HepG2 (cell line): ENCODE results near the gene MLX. TPM values are rescaled to one million over a fixed set of nuclear protein-coding genes. Genes with fewer than 3 reads are reported as not detected.

ENCODE experiments used
- KLF12 ChIP-seq: sonication (generic); formaldehyde crosslinking; IDR thresholded peaks from 2 replicates; pipeline ENCODE4 v1.4.0; 2020; ENCODE audit warnings: missing genetic modification reagents, borderline replicate concordance
- NAIF1 ChIP-seq: sonication (generic); formaldehyde crosslinking; IDR thresholded peaks from 2 replicates; pipeline ENCODE4 v1.5.0; 2020; ENCODE audit warnings: mild to moderate bottlenecking, missing genetic modification reagents, borderline replicate concordance
- PTBP1 ChIP-seq: fragments of 200-400 bp; formaldehyde crosslinking; IDR thresholded peaks from 2 replicates; pipeline ENCODE4 v1.6.1; 2018; ENCODE audit warnings: low read length, low read depth; ENCODE audit not compliant: poor library complexity, severe bottlenecking
- RXRB ChIP-seq: IDR thresholded peaks from 2 replicates; pipeline ENCODE4 v1.6.1; 2016; ENCODE audit warnings: borderline replicate concordance, missing genetic modification reagents, missing compliant biosample characterization
- TCF12 ChIP-seq, 2 experiments: fragments of 450-650 bp in 1 of 2; sonication (generic) in 1 of 2; formaldehyde crosslinking in 1 of 2; IDR thresholded peaks; 2 replicates each; pipeline versions ENCODE4 v1.6.1 to v1.8.0; 2017 to 2022; ENCODE audit warnings: antibody characterized with exemption in 1 of 2, mild to moderate bottlenecking in 1 of 2, missing genetic modification reagents in 1 of 2, moderate library complexity in 1 of 2
- ZC3H13 ChIP-seq: sonication (generic); formaldehyde crosslinking; IDR thresholded peaks from 2 replicates; pipeline ENCODE4 v1.8.1; 2023; ENCODE audit warnings: mild to moderate bottlenecking, missing genetic modification reagents, moderate library complexity
- ZFX ChIP-seq: sonication (generic); formaldehyde crosslinking; IDR thresholded peaks from 2 replicates; pipeline ENCODE4 v1.4.0; 2020; ENCODE audit warnings: mild to moderate bottlenecking, low read depth, missing genetic modification reagents, moderate library complexity
- ZNF496 ChIP-seq: sonication (generic); formaldehyde crosslinking; IDR thresholded peaks from 2 replicates; pipeline ENCODE4 v1.8.1; 2023; ENCODE audit warnings: mild to moderate bottlenecking, moderate library complexity, missing genetic modification reagents; ENCODE audit not compliant: insufficient replicate concordance
- ZNF629 ChIP-seq: sonication (generic); formaldehyde crosslinking; conservative IDR thresholded peaks from 2 replicates; pipeline ENCODE4 v1.5.0; 2020; ENCODE audit warnings: missing genetic modification reagents
- polyA plus RNA-seq, 8 experiments: library from polyadenylated mRNA; depleted of rRNA in 3 of 8; stranded (reverse) in 7 of 8; unstranded in 1 of 8; fragments of >200 nt; fragmentation: Illumina TruSeq in 4 of 8; extraction: Trizol in 4 of 8; gene quantifications; 2 replicates each; pipeline versions ENCODE4 v1.2.1 to v1.2.3, GENCODE V29; 2011 to 2016; ENCODE audit warnings: low read depth in 4 of 8, missing spikeins in 1 of 8, mixed read lengths in 1 of 8; ENCODE audit not compliant: insufficient read depth in 1 of 8
- total RNA-seq, 5 experiments: library from RNA; depleted of rRNA; stranded (reverse); fragments of >200 nt; fragmentation: Illumina TruSeq; extraction: Trizol; gene quantifications; 2 replicates each; pipeline ENCODE4 v1.2.3, GENCODE V29; 2016; ENCODE audit warnings: low read depth in 1 of 5
- TF ChIP-seq, protein P1 (sequence below): sonication (generic); formaldehyde crosslinking; IDR thresholded peaks from 2 replicates; pipeline ENCODE4 v1.9.0; 2021; ENCODE audit warnings: missing genetic modification reagents, mild to moderate bottlenecking, borderline replicate concordance
- TF ChIP-seq, protein P2 (sequence below): sonication (generic); formaldehyde crosslinking; IDR thresholded peaks from 2 replicates; pipeline ENCODE4 v1.5.1; 2020; ENCODE audit warnings: mild to moderate bottlenecking, missing genetic modification reagents, borderline replicate concordance
- TF ChIP-seq, protein P3 (sequence below): sonication (generic); formaldehyde crosslinking; IDR thresholded peaks from 2 replicates; pipeline ENCODE4 v1.5.1; 2020; ENCODE audit warnings: mild to moderate bottlenecking, missing genetic modification reagents
- TF ChIP-seq, protein P4 (sequence below): sonication (generic); formaldehyde crosslinking; IDR thresholded peaks from 2 replicates; pipeline ENCODE4 v1.9.0; 2021; ENCODE audit warnings: missing genetic modification reagents, mild to moderate bottlenecking, borderline replicate concordance

MLX gene
- total and polyA plus RNA-seq, 2 of the 13 experiments (the other 11 are each of a cell fraction or from before 2014, with no cell fraction given): 38.9 to 74.4 TPM

DNA sequence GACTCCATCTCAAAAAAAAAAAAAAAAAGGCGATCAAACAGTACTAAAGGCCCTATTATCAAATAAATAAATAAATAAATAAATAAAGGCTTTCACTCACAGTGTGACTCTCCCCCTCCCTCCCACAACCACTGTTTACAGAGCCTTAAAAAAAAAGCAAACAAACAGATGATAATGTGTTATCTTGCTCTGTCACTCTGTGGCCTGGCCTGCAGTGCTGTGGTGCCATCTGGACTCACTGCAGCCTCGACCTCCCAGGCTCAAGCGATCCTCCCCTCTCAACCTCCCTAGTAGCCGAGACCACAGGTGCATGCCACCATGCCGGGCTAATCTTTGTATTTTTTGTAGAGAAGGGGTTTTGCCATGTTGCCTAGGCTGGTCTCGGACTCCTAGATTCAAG is 39.0 kb upstream of the MLX start (continued):
- TF ChIP-seq, protein P1, sequence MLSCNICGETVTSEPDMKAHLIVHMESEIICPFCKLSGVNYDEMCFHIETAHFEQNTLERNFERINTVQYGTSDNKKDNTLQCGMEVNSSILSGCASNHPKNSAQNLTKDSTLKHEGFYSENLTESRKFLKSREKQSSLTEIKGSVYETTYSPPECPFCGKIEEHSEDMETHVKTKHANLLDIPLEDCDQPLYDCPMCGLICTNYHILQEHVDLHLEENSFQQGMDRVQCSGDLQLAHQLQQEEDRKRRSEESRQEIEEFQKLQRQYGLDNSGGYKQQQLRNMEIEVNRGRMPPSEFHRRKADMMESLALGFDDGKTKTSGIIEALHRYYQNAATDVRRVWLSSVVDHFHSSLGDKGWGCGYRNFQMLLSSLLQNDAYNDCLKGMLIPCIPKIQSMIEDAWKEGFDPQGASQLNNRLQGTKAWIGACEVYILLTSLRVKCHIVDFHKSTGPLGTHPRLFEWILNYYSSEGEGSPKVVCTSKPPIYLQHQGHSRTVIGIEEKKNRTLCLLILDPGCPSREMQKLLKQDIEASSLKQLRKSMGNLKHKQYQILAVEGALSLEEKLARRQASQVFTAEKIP: no peak
- TF ChIP-seq PTBP1 (no peak), ZNF629 (CRISPR knock-in tag) (no peak), KLF12 (CRISPR knock-in tag) (no peak), ZNF496 (CRISPR knock-in tag) (no peak), RXRB (CRISPR knock-in tag) (no peak; the same call in 1 of the 2 replicates), TCF12 (IDR thresholded peaks at IDR 0.05) (no peak), TCF12 (CRISPR knock-in tag; IDR thresholded peaks at IDR 0.05) (no peak), NAIF1 (CRISPR knock-in tag) (no peak), ZFX (CRISPR knock-in tag) (peak; percentile 41), ZC3H13 (CRISPR knock-in tag) (no peak)
- TF ChIP-seq, protein P2, sequence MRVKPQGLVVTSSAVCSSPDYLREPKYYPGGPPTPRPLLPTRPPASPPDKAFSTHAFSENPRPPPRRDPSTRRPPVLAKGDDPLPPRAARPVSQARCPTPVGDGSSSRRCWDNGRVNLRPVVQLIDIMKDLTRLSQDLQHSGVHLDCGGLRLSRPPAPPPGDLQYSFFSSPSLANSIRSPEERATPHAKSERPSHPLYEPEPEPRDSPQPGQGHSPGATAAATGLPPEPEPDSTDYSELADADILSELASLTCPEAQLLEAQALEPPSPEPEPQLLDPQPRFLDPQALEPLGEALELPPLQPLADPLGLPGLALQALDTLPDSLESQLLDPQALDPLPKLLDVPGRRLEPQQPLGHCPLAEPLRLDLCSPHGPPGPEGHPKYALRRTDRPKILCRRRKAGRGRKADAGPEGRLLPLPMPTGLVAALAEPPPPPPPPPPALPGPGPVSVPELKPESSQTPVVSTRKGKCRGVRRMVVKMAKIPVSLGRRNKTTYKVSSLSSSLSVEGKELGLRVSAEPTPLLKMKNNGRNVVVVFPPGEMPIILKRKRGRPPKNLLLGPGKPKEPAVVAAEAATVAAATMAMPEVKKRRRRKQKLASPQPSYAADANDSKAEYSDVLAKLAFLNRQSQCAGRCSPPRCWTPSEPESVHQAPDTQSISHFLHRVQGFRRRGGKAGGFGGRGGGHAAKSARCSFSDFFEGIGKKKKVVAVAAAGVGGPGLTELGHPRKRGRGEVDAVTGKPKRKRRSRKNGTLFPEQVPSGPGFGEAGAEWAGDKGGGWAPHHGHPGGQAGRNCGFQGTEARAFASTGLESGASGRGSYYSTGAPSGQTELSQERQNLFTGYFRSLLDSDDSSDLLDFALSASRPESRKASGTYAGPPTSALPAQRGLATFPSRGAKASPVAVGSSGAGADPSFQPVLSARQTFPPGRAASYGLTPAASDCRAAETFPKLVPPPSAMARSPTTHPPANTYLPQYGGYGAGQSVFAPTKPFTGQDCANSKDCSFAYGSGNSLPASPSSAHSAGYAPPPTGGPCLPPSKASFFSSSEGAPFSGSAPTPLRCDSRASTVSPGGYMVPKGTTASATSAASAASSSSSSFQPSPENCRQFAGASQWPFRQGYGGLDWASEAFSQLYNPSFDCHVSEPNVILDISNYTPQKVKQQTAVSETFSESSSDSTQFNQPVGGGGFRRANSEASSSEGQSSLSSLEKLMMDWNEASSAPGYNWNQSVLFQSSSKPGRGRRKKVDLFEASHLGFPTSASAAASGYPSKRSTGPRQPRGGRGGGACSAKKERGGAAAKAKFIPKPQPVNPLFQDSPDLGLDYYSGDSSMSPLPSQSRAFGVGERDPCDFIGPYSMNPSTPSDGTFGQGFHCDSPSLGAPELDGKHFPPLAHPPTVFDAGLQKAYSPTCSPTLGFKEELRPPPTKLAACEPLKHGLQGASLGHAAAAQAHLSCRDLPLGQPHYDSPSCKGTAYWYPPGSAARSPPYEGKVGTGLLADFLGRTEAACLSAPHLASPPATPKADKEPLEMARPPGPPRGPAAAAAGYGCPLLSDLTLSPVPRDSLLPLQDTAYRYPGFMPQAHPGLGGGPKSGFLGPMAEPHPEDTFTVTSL (CRISPR knock-in tag): 0 out of 2 replicates have a peak, but pooled peaks have one; percentile 29
- TF ChIP-seq, protein P3, sequence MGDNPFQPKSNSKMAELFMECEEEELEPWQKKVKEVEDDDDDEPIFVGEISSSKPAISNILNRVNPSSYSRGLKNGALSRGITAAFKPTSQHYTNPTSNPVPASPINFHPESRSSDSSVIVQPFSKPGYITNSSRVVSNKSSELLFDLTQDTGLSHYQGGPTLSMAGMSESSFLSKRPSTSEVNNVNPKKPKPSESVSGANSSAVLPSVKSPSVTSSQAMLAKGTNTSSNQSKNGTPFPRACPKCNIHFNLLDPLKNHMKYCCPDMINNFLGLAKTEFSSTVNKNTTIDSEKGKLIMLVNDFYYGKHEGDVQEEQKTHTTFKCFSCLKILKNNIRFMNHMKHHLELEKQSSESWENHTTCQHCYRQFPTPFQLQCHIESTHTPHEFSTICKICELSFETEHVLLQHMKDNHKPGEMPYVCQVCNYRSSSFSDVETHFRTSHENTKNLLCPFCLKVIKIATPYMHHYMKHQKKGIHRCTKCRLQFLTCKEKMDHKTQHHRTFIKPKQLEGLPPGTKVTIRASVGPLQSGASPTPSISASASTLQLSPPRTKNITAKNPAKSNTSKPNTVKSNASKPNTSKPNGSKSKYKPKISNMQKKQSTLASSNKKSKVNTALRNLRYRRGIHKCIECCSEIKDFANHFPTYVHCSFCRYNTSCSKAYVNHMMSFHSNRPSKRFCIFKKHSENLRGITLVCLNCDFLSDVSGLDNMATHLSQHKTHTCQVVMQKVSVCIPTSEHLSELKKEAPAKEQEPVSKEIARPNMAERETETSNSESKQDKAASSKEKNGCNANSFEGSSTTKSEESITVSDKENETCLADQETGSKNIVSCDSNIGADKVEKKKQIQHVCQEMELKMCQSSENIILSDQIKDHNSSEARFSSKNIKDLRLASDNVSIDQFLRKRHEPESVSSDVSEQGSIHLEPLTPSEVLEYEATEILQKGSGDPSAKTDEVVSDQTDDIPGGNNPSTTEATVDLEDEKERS (CRISPR knock-in tag): peak; percentile 86
- TF ChIP-seq, protein P4, sequence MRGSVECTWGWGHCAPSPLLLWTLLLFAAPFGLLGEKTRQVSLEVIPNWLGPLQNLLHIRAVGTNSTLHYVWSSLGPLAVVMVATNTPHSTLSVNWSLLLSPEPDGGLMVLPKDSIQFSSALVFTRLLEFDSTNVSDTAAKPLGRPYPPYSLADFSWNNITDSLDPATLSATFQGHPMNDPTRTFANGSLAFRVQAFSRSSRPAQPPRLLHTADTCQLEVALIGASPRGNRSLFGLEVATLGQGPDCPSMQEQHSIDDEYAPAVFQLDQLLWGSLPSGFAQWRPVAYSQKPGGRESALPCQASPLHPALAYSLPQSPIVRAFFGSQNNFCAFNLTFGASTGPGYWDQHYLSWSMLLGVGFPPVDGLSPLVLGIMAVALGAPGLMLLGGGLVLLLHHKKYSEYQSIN: no peak
